Measurements from ENCODE around the gene TMEFF2.
A peak's percentile ranks its signal among the peaks of the same experiment; 100 is the strongest.

The TMEFF2 gene

GRCh38 chr2:192030289-192030688 lies 164.4 kb downstream of the TMEFF2 start:
- Histone ChIP-seq H3K4me3 (ENCODE audit: low read length, poor library complexity, severe bottlenecking) (no peak overlapping the region), H3K9ac (ENCODE audit: low read depth, low read length, poor library complexity, severe bottlenecking) (no peak overlapping the region), H4K20me1 (ENCODE audit: insufficient read depth, low read length, poor library complexity, severe bottlenecking) (no peaks in the 10 kb centered on the region), H3F3A (ENCODE audit: low read depth) (no peaks in the 10 kb centered on the region), H3K9me2 (replicated peaks; ENCODE audit: low read depth, low read length) (no peaks in the 10 kb centered on the region), H3K4me1 (ENCODE audit: insufficient read depth, low read length, poor library complexity, severe bottlenecking) (no peaks in the 10 kb centered on the region), H3K4me2 (ENCODE audit: low read depth, low read length, poor library complexity, severe bottlenecking) (no peak overlapping the region), H3K79me2 (ENCODE audit: insufficient read depth, low read length) (no peaks in the 10 kb centered on the region), H3K36me3 (ENCODE audit: insufficient read depth, low read length) (no peaks in the 10 kb centered on the region), H2AFZ (ENCODE audit: low read length) (no peak overlapping the region), H3K27me3 (ENCODE audit: insufficient read depth, low read length, poor library complexity, severe bottlenecking) (no peaks in the 10 kb centered on the region), H3K9me3 (ENCODE audit: insufficient read depth, low read depth, low read length) (no peaks in the 10 kb centered on the region)
- TF ChIP-seq, protein P1, sequence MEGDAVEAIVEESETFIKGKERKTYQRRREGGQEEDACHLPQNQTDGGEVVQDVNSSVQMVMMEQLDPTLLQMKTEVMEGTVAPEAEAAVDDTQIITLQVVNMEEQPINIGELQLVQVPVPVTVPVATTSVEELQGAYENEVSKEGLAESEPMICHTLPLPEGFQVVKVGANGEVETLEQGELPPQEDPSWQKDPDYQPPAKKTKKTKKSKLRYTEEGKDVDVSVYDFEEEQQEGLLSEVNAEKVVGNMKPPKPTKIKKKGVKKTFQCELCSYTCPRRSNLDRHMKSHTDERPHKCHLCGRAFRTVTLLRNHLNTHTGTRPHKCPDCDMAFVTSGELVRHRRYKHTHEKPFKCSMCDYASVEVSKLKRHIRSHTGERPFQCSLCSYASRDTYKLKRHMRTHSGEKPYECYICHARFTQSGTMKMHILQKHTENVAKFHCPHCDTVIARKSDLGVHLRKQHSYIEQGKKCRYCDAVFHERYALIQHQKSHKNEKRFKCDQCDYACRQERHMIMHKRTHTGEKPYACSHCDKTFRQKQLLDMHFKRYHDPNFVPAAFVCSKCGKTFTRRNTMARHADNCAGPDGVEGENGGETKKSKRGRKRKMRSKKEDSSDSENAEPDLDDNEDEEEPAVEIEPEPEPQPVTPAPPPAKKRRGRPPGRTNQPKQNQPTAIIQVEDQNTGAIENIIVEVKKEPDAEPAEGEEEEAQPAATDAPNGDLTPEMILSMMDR (conservative IDR thresholded peaks at IDR 0.05; ENCODE audit: low read length), result no peak
- TF ChIP-seq EZH2phosphoT487 (IDR thresholded peaks at IDR 0.05; ENCODE audit: borderline replicate concordance), result no peak

DNA sequence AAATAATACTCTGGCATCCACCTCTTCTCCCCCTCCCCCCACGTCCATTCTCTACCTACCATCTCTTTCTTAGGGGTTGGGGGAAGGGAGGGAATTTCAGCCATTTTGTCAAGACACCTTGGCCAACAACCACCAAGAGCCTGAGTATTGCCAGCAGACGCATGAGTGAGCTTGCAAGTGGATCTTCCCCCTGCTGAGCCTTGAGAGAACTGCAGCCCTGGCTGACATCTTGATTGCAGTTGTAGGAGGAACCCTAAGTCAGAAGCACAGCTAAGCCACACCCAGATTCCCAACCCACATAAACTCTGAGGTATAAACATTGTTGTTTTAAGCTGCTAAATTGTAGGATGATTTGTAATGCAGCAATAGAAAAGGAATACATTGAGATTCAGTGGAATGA lies 165.6 kb downstream of the TMEFF2 start:
- Histone ChIP-seq H3F3A (ENCODE audit: low read depth) (no peaks in the 10 kb centered on the region), H4K20me1 (ENCODE audit: insufficient read depth, low read length, poor library complexity, severe bottlenecking) (no peaks in the 10 kb centered on the region), H3K27me3 (ENCODE audit: insufficient read depth, low read length, poor library complexity, severe bottlenecking) (no peaks in the 10 kb centered on the region), H3K4me2 (ENCODE audit: low read depth, low read length, poor library complexity, severe bottlenecking) (no peak overlapping the region), H3K9ac (ENCODE audit: low read depth, low read length, poor library complexity, severe bottlenecking) (no peak overlapping the region), H3K79me2 (ENCODE audit: insufficient read depth, low read length) (no peaks in the 10 kb centered on the region), H3K4me1 (ENCODE audit: insufficient read depth, low read length, poor library complexity, severe bottlenecking) (no peaks in the 10 kb centered on the region), H3K9me2 (replicated peaks; ENCODE audit: low read depth, low read length) (no peaks in the 10 kb centered on the region), H3K4me3 (ENCODE audit: low read length, poor library complexity, severe bottlenecking) (no peak overlapping the region), H2AFZ (ENCODE audit: low read length) (no peak overlapping the region), H3K9me3 (ENCODE audit: insufficient read depth, low read depth, low read length) (no peaks in the 10 kb centered on the region), H3K36me3 (ENCODE audit: insufficient read depth, low read length) (no peaks in the 10 kb centered on the region)
- TF ChIP-seq, protein P1 (conservative IDR thresholded peaks at IDR 0.05; ENCODE audit: low read length), result peak; percentile 53
- TF ChIP-seq EZH2phosphoT487 (IDR thresholded peaks at IDR 0.05; ENCODE audit: borderline replicate concordance), result no peak

- Histone ChIP-seq H3K4me1 (ENCODE audit: insufficient read depth, low read length, poor library complexity, severe bottlenecking) (no peaks in the 10 kb centered on the region), H3K27me3 (ENCODE audit: insufficient read depth, low read length, poor library complexity, severe bottlenecking) (no peaks in the 10 kb centered on the region), H3K79me2 (ENCODE audit: insufficient read depth, low read length) (no peaks in the 10 kb centered on the region), H2AFZ (ENCODE audit: low read length) (no peak overlapping the region), H3K36me3 (ENCODE audit: insufficient read depth, low read length) (no peaks in the 10 kb centered on the region), H3K4me3 (ENCODE audit: low read length, poor library complexity, severe bottlenecking) (no peak overlapping the region), H3K4me2 (ENCODE audit: low read depth, low read length, poor library complexity, severe bottlenecking) (no peak overlapping the region), H3K9me3 (ENCODE audit: insufficient read depth, low read depth, low read length) (no peaks in the 10 kb centered on the region), H3K9ac (ENCODE audit: low read depth, low read length, poor library complexity, severe bottlenecking) (no peak overlapping the region), H3K9me2 (replicated peaks; ENCODE audit: low read depth, low read length) (no peaks in the 10 kb centered on the region), H3F3A (ENCODE audit: low read depth) (no peaks in the 10 kb centered on the region), H4K20me1 (ENCODE audit: insufficient read depth, low read length, poor library complexity, severe bottlenecking) (no peaks in the 10 kb centered on the region)
- TF ChIP-seq EZH2phosphoT487 (IDR thresholded peaks at IDR 0.05; ENCODE audit: borderline replicate concordance), result no peak
- TF ChIP-seq, protein P1 (conservative IDR thresholded peaks at IDR 0.05; ENCODE audit: low read length), result no peak
Observed at GRCh38 chr2:192026825-192027120, 168.0 kb downstream of the TMEFF2 start.

All from Loucy (cell line).